K562 (cell line): ENCODE data around the gene KCNK6. TPM values are rescaled to one million over a fixed set of nuclear protein-coding genes. Genes with fewer than 3 reads are reported as not detected.

Experiments
- ARHGAP35 ChIP-seq: fragments of 450-650 bp; IDR thresholded peaks from 2 replicates; pipeline ENCODE4 v1.6.1; 2018; ENCODE audit not compliant: partially characterized antibody
- CBX3 ChIP-seq, 2 experiments: IDR thresholded peaks; 1 replicate in 1 of 2; 2 replicates in 1 of 2; pipeline ENCODE4 v1.6.1; 2012; ENCODE audit warnings: inconsistent platforms in 2 of 2, low read length in 2 of 2, borderline replicate concordance in 1 of 2, control low read depth in 1 of 2
- DACH1 ChIP-seq: fragments of 450-650 bp; IDR thresholded peaks from 2 replicates; pipeline ENCODE4 v1.6.1; 2018; ENCODE audit not compliant: partially characterized antibody
- DPF2 ChIP-seq: fragments of 450-650 bp; IDR thresholded peaks from 2 replicates; pipeline ENCODE4 v1.6.1; 2016
- E2F6 ChIP-seq, 2 experiments: IDR thresholded peaks; 2 replicates each; pipeline ENCODE4 v1.6.1; 2011; ENCODE audit warnings: borderline replicate concordance in 1 of 2, control low read depth in 1 of 2, low read depth in 1 of 2, low read length in 1 of 2, mild to moderate bottlenecking in 1 of 2, mixed read lengths in 1 of 2, moderate library complexity in 1 of 2; ENCODE audit not compliant: insufficient read depth in 1 of 2, insufficient read length in 1 of 2, poor library complexity in 1 of 2, severe bottlenecking in 1 of 2; ENCODE audit errors: extremely low read depth in 1 of 2
- LCOR ChIP-seq: sonication (generic); formaldehyde crosslinking; IDR thresholded peaks from 2 replicates; pipeline ENCODE4 v1.8.0; 2022; ENCODE audit warnings: mild to moderate bottlenecking, missing genetic modification reagents
- NFE2L1 ChIP-seq: fragments of 450-650 bp; IDR thresholded peaks from 2 replicates; pipeline ENCODE4 v1.6.1; 2016; ENCODE audit warnings: missing genetic modification characterization, low read depth, mild to moderate bottlenecking, missing compliant biosample characterization, moderate library complexity, borderline replicate concordance
- NR2C1 ChIP-seq, 2 experiments: fragments of 450-650 bp; IDR thresholded peaks; 2 replicates each; pipeline ENCODE4 v1.6.1; 2017; ENCODE audit warnings: mild to moderate bottlenecking in 2 of 2, antibody characterized with exemption in 1 of 2, inconsistent platforms in 1 of 2, missing compliant biosample characterization in 1 of 2, missing genetic modification characterization in 1 of 2
- PHF8 ChIP-seq: fragments of 200-600 bp; sonication (generic); IDR thresholded peaks from 2 replicates; pipeline ENCODE4 v1.6.1; 2012; ENCODE audit warnings: mixed run types, mild to moderate bottlenecking, inconsistent platforms, low read length, moderate library complexity, borderline replicate concordance
- SFPQ ChIP-seq: fragments of 200-400 bp; formaldehyde crosslinking; IDR thresholded peaks from 2 replicates; pipeline ENCODE4 v1.6.1; 2017; ENCODE audit warnings: mild to moderate bottlenecking, low read depth, low read length, moderate library complexity
- TAF1 ChIP-seq: IDR thresholded peaks from 2 replicates; pipeline ENCODE4 v1.6.1; 2011; ENCODE audit warnings: mild to moderate bottlenecking, low read length, moderate library complexity; ENCODE audit not compliant: insufficient read depth, control insufficient read depth, severe bottlenecking; ENCODE audit errors: extremely low read depth
- ZFX ChIP-seq: sonication (generic); formaldehyde crosslinking; IDR thresholded peaks from 2 replicates; pipeline ENCODE4 v1.8.0; 2022; ENCODE audit warnings: mild to moderate bottlenecking, missing genetic modification reagents, moderate library complexity
- ZNF407 ChIP-seq: fragments of 450-650 bp; IDR thresholded peaks from 2 replicates; pipeline ENCODE4 v1.6.1; 2016; ENCODE audit warnings: low read depth
- ZNF717 ChIP-seq: fragments of 250-450 bp; sonication (Bioruptor Pico); IDR thresholded peaks from 2 replicates; pipeline ENCODE4 v1.5.0; 2021
- polyA plus RNA-seq, 8 experiments: library from polyadenylated mRNA; depleted of rRNA in 4 of 8; stranded (reverse) in 5 of 8; unstranded in 3 of 8; fragments of >200 nt; fragmentation: Nextera tagmentation in 2 of 8; fragmentation: Illumina TruSeq in 1 of 8; extraction: Ambion mirVana in 2 of 8; extraction: Trizol in 1 of 8; gene quantifications; 2 replicates each; pipeline versions ENCODE4 v1.2.1 to v1.2.3, GENCODE V29; 2011 to 2014; ENCODE audit warnings: inconsistent platforms in 1 of 8, missing spikeins in 1 of 8
- total RNA-seq, 7 experiments: library from RNA; depleted of rRNA in 6 of 7; stranded (reverse); fragments of >200 nt in 6 of 7; fragmentation: Illumina TruSeq in 2 of 7; extraction: Trizol in 2 of 7; gene quantifications; 2 replicates each; pipeline versions ENCODE4 v1.2.1 to v1.2.3, GENCODE V29; 2011 to 2021; ENCODE audit warnings: low replicate concordance in 1 of 7

KCNK6 gene
- total and polyA plus RNA-seq, 9 of the 15 experiments (the other 6 are each of a cell fraction or from before 2014, with no cell fraction given) = 0.05 to 0.42 (median 0.15) TPM

- TF ChIP-seq CBX3 (IDR thresholded peaks at IDR 0.05; ENCODE audit: borderline replicate concordance in 1 of 2, low read length in 2 of 2) = no peak
- TF ChIP-seq DACH1 = no peak
- TF ChIP-seq ZNF717 = no peak
- TF ChIP-seq ZNF407 = no peak
- TF ChIP-seq ARHGAP35 = no peak
- no peak for TF ChIP-seq NFE2L1 (tag)
- no peak for TF ChIP-seq TAF1
- no peak for TF ChIP-seq DPF2
- TF ChIP-seq NR2C1 (IDR thresholded peaks at IDR 0.05) = no peak
- TF ChIP-seq NR2C1 (tag; IDR thresholded peaks at IDR 0.05) = no peak
- TF ChIP-seq ZFX (CRISPR knock-in tag) = peak; percentile 45
- TF ChIP-seq LCOR (CRISPR knock-in tag) = no peak
- TF ChIP-seq PHF8 = peak; percentile 27; the same call in 1 of the 2 replicates
- no peak for TF ChIP-seq SFPQ
- TF ChIP-seq E2F6 (IDR thresholded peaks at IDR 0.05; ENCODE audit: borderline replicate concordance in 1 of 2, extremely low read depth in 1 of 2, insufficient read depth in 1 of 2, insufficient read length in 1 of 2, low read depth in 1 of 2, low read length in 1 of 2, poor library complexity in 1 of 2, severe bottlenecking in 1 of 2) = peak in 1 of 2 experiments; percentile 35
Measured at GRCh38 chr19:38361633-38362075, 42.0 kb downstream of the KCNK6 start (continued).
